Measurements from ENCODE around the gene NAGLU. TPM values are rescaled to one million over a fixed set of nuclear protein-coding genes. Genes with fewer than 3 reads are reported as not detected.

Gene NAGLU
- polyA plus RNA-seq, 1 of the 3 experiments (the other 2 are of a cell fraction) = 33.9 TPM

DNA sequence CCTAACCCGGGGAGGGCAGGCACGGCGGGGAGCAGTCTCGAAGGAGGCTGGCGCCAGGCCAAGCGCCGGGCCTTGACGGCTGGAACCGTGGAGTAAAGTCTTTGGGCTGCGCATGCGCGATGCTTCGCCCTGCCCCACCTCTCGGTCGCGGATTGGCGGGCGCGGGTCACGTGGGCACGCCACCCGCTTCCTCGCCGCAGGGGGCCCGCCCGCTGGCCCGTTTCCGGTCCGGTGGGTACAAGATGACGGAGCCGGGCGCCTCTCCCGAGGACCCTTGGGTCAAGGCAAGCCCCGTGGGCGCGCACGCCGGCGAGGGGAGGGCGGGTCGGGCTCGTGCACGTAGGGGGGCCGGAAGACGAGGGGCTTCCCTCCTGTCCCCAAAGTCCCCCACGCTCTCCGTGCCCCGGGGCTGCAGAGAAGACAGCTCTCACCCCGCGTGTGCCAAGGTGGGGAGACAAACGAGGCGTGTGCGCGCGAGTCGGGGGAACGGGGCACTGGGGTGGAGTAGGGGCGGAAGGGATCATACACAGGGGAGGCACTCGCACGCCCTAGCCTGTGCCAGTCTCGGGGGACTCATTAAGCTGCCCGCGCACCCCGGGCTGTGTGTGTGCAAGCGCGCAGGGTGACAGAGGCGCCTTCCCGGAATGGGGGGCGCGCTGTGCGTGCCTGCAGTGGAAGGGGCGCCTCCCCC, 31.0 kb downstream of the NAGLU start, which contains the start of gene MLX (continued):
- TF ChIP-seq, protein P1, sequence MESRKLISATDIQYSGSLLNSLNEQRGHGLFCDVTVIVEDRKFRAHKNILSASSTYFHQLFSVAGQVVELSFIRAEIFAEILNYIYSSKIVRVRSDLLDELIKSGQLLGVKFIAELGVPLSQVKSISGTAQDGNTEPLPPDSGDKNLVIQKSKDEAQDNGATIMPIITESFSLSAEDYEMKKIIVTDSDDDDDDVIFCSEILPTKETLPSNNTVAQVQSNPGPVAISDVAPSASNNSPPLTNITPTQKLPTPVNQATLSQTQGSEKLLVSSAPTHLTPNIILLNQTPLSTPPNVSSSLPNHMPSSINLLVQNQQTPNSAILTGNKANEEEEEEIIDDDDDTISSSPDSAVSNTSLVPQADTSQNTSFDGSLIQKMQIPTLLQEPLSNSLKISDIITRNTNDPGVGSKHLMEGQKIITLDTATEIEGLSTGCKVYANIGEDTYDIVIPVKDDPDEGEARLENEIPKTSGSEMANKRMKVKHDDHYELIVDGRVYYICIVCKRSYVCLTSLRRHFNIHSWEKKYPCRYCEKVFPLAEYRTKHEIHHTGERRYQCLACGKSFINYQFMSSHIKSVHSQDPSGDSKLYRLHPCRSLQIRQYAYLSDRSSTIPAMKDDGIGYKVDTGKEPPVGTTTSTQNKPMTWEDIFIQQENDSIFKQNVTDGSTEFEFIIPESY (IDR thresholded peaks at IDR 0.05; ENCODE audit: borderline replicate concordance, low read depth) = 0 out of 2 replicates have a peak, but pooled peaks have one; percentile 14
- TF ChIP-seq RCOR1 (IDR thresholded peaks at IDR 0.05; ENCODE audit: low read length) (no peak), TAF1 (IDR thresholded peaks at IDR 0.05; ENCODE audit: borderline replicate concordance, low read depth, low read length) (peak; percentile 65; the same call in 1 of the 2 replicates), YY1 (IDR thresholded peaks at IDR 0.05; ENCODE audit: low read depth) (no peak), RAD21 (IDR thresholded peaks at IDR 0.05; ENCODE audit: low read length) (no peak), TCF12 (IDR thresholded peaks at IDR 0.05) (no peak), EZH2phosphoT487 (IDR thresholded peaks at IDR 0.05; ENCODE audit: borderline replicate concordance, low read depth) (no peak)
- TF ChIP-seq, protein P2, sequence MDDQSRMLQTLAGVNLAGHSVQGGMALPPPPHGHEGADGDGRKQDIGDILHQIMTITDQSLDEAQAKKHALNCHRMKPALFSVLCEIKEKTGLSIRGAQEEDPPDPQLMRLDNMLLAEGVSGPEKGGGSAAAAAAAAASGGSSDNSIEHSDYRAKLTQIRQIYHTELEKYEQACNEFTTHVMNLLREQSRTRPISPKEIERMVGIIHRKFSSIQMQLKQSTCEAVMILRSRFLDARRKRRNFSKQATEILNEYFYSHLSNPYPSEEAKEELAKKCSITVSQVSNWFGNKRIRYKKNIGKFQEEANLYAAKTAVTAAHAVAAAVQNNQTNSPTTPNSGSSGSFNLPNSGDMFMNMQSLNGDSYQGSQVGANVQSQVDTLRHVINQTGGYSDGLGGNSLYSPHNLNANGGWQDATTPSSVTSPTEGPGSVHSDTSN (IDR thresholded peaks at IDR 0.05) = no peak; the same call in 1 of the 2 replicates

DNA sequence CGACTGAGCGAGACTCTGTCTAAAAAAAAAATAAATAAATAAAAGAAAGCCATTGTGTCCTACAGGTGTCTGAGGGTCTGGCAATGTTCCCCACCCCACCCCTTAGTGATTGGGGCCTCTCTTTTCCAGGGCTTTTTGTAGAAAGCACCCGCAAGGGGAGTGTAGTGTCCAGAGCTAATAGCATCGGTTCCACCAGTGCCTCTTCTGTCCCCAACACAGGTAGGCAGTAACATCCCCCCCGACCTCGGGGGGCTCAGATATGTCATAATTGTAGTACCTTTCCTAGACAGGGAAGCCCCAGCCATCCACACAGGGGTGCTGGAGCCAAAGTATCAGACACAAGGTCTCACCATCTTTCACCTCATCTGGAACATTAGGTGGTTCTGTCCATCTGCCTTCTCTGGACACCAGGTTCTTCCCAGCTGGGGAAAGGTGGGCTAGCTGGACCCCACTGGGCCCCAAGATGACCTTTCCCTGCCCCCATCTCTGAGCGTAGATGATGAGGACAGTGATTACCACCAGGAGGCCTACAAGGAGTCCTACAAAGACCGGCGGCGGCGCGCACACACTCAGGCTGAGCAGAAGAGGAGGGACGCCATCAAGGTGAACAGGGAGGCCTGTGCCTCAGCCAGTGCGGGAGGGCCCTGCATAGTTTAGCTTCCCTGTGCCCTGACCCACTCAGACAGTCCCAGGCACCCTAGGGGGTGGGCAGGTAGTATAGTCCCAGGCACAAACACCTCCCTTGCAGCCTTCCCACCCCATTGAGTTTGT, 32.5 kb downstream of the NAGLU start:
- H3K27me3 ChIP-seq (ENCODE audit: insufficient read depth) = no peaks in the 10 kb centered on the region
- peaks cover 70% of the 10 kb centered on the region for H3K79me2 ChIP-seq (ENCODE audit: insufficient read depth)
- H3K4me2 ChIP-seq = no peak overlapping the region; the same call in none of the 2 replicates
- H3K9me2 ChIP-seq = no peaks in the 10 kb centered on the region
- no peak overlapping the region for H3K9ac ChIP-seq
- peaks cover 43% of the 10 kb centered on the region for H3F3A ChIP-seq (replicated peaks; ENCODE audit: insufficient read depth)
- ChIA-PET POLR2A (interaction anchor here (1.2 kb wide), 1 partner anchor 9 kb away, joined by 4 read pairs; the partner anchor contains the start of gene PSMC3IP), CTCF (interaction anchor here (1.1 to 8.3 kb wide), 4 partner anchors 10 to 111 kb away, joined by 3 to 51 read pairs (median 25); partner anchors contain the start of gene PSMC3IP)
- no peak overlapping the region for H2AFZ ChIP-seq (ENCODE audit: low read depth)
- no peak overlapping the region for H3K27ac ChIP-seq (ENCODE audit: low read depth in 2 of 2, low read length in 1 of 2)
- WGBS (ENCODE audit: low lambda C conversion rate) = 86% methylated on average over 13 of the region's 14 CpGs
- TF ChIP-seq NFIC (IDR thresholded peaks at IDR 0.05; ENCODE audit: borderline replicate concordance) = no peak
- H3K9me3 ChIP-seq = no peaks in the 10 kb centered on the region
- peaks cover 49 to 72% of the 10 kb centered on the region in 2 experiments for H3K36me3 ChIP-seq (replicated peaks in 1 of 2; ENCODE audit: control insufficient read depth in 1 of 2, insufficient read depth in 2 of 2, low read length in 1 of 2)
- no peaks in the 10 kb centered on the region for H4K20me1 ChIP-seq (ENCODE audit: insufficient read depth)
- no peak overlapping the region; a peak in 1 of 4 replicates for H3K4me3 ChIP-seq (ENCODE audit: low read depth in 2 of 2, low read length in 1 of 2)
- H3K4me1 ChIP-seq (ENCODE audit: control insufficient read depth in 1 of 2, insufficient read depth in 2 of 2, low read depth in 1 of 2, low read length in 1 of 2) = peaks cover 4 to 18% of the 10 kb centered on the region in 2 experiments; a peak in 2 of 4 replicates
- no peak for DNase-seq
